GM23338 (cell line): ENCODE results near the gene GNG7. TPM values are rescaled to one million over a fixed set of nuclear protein-coding genes. Genes with fewer than 3 reads are reported as not detected.

ENCODE experiments used
- ATAC-seq: fragments of 200-7000 bp; cut with Tn5 transposase; 3 replicates; pipeline ENCODE4 v1.9.1; 2020
- DNase-seq: peaks from one replicate; pipeline ENCODE4 v3.0.0-alpha.2; 2015; ENCODE audit warnings: low spot score
- H2AFZ ChIP-seq: fragments of 200-600 bp; sonication (generic); 2 replicates; pipeline ENCODE4 v1.8.0; 2016; ENCODE audit warnings: antibody characterized with exemption, mild to moderate bottlenecking, moderate library complexity
- H3F3A ChIP-seq: fragments of 200-600 bp; sonication (generic); replicated peaks from 2 replicates; pipeline ENCODE4 v1.8.0; 2017; ENCODE audit warnings: antibody characterized with exemption, mixed run types, low read depth
- H3K27ac ChIP-seq: fragments of 200-600 bp; sonication (generic); 2 replicates; pipeline ENCODE4 v1.6.1; 2016; ENCODE audit warnings: low read depth
- H3K27me3 ChIP-seq: fragments of 200-600 bp; sonication (generic); 2 replicates; pipeline ENCODE4 v1.8.0; 2016; ENCODE audit warnings: mild to moderate bottlenecking, mixed run types, moderate library complexity; ENCODE audit not compliant: insufficient read depth
- H3K36me3 ChIP-seq: fragments of 200-600 bp; sonication (generic); 2 replicates; pipeline ENCODE4 v1.8.0; 2016; ENCODE audit warnings: mild to moderate bottlenecking; ENCODE audit not compliant: insufficient read depth
- H3K4me1 ChIP-seq: fragments of 200-600 bp; sonication (generic); 2 replicates; pipeline ENCODE4 v1.8.0; 2016; ENCODE audit warnings: mild to moderate bottlenecking, moderate library complexity; ENCODE audit not compliant: insufficient read depth
- H3K4me2 ChIP-seq: fragments of 200-600 bp; sonication (generic); 2 replicates; pipeline ENCODE4 v1.7.1; 2017; ENCODE audit warnings: mixed run types
- H3K4me3 ChIP-seq: fragments of 200-600 bp; sonication (generic); 2 replicates; pipeline ENCODE4 v1.6.1; 2016; ENCODE audit warnings: mixed run types
- H3K79me2 ChIP-seq: fragments of 200-600 bp; sonication (generic); replicated peaks from 2 replicates; pipeline ENCODE4 v1.8.0; 2017; ENCODE audit warnings: mild to moderate bottlenecking; ENCODE audit not compliant: insufficient read depth
- H3K9me2 ChIP-seq: fragments of 200-600 bp; sonication (generic); 2 replicates; pipeline ENCODE4 v1.8.0; 2017; ENCODE audit not compliant: insufficient read depth
- H4K20me1 ChIP-seq: fragments of 200-600 bp; sonication (generic); replicated peaks from 2 replicates; pipeline ENCODE4 v1.8.0; 2017; ENCODE audit warnings: mild to moderate bottlenecking; ENCODE audit not compliant: insufficient read depth
- H3K27ac Mint-ChIP-seq: 2 replicates; pipeline ENCODE4 v1.8.0; 2020; ENCODE audit warnings: inconsistent platforms, mild to moderate bottlenecking, moderate library complexity, mixed read lengths
- H3K27me3 Mint-ChIP-seq: 3 replicates; pipeline ENCODE4 v1.8.0; 2022; ENCODE audit warnings: low read depth, mild to moderate bottlenecking, moderate library complexity, mixed read lengths, inconsistent platforms; ENCODE audit not compliant: insufficient read depth, poor library complexity
- H3K36me3 Mint-ChIP-seq: 3 replicates; pipeline ENCODE4 v1.8.0; 2021; ENCODE audit warnings: low read depth, mild to moderate bottlenecking, inconsistent platforms, moderate library complexity, mixed read lengths
- H3K4me1 Mint-ChIP-seq: 3 replicates; pipeline ENCODE4 v1.8.0; 2020; ENCODE audit warnings: mild to moderate bottlenecking, inconsistent platforms, mixed read lengths
- H3K4me3 Mint-ChIP-seq: 3 replicates; pipeline ENCODE4 v1.8.0; 2021; ENCODE audit warnings: moderate library complexity, mild to moderate bottlenecking, inconsistent platforms, mixed read lengths
- H3K9me3 Mint-ChIP-seq: 3 replicates; pipeline ENCODE4 v1.8.0; 2020; ENCODE audit warnings: moderate library complexity, mild to moderate bottlenecking, inconsistent platforms, mixed read lengths
- CREB1 ChIP-seq: fragments of 250-450 bp; sonication (Bioruptor Pico); IDR thresholded peaks from 2 replicates; pipeline ENCODE4 v1.5.0; 2020; ENCODE audit warnings: low read depth, mild to moderate bottlenecking, moderate library complexity
- CTCF ChIP-seq, 2 experiments: fragments of 200-600 bp in 1 of 2; sonication (generic) in 1 of 2; conservative IDR thresholded peaks; 2 replicates each; pipeline versions ENCODE4 v1.5.1 to v1.6.1; 2016 to 2017; ENCODE audit warnings: antibody characterized with exemption in 2 of 2, low read depth in 2 of 2, mild to moderate bottlenecking in 2 of 2, moderate library complexity in 1 of 2
- ETS1 ChIP-seq: IDR thresholded peaks from 2 replicates; pipeline ENCODE4 v1.6.1; 2016; ENCODE audit warnings: antibody characterized with exemption
- EZH2 ChIP-seq: fragments of 200-600 bp; sonication (generic); IDR thresholded peaks from one replicate; pipeline ENCODE4 v1.8.0; 2017; ENCODE audit warnings: antibody characterized with exemption, mild to moderate bottlenecking, low read depth; ENCODE audit not compliant: unreplicated experiment
- EZH2phosphoT487 ChIP-seq: fragments of 200-600 bp; sonication (generic); IDR thresholded peaks from one replicate; pipeline ENCODE4 v1.8.1; 2018; ENCODE audit warnings: antibody characterized with exemption; ENCODE audit not compliant: unreplicated experiment
- JUNB ChIP-seq: IDR thresholded peaks from one replicate; pipeline ENCODE4 v1.6.1; 2016; ENCODE audit warnings: antibody characterized with exemption; ENCODE audit not compliant: unreplicated experiment
- NANOG ChIP-seq: IDR thresholded peaks from 2 replicates; pipeline ENCODE4 v1.6.1; 2016; ENCODE audit warnings: antibody characterized with exemption, borderline replicate concordance
- POLR2AphosphoS5 ChIP-seq: IDR thresholded peaks from 2 replicates; pipeline ENCODE4 v1.6.1; 2016; ENCODE audit warnings: antibody characterized with exemption, low read depth
- REST ChIP-seq: IDR thresholded peaks from one replicate; pipeline ENCODE4 v1.6.1; 2018; ENCODE audit warnings: antibody characterized with exemption; ENCODE audit not compliant: unreplicated experiment
- STAT1 ChIP-seq: IDR thresholded peaks from one replicate; pipeline ENCODE4 v1.6.1; 2016; ENCODE audit warnings: antibody characterized with exemption; ENCODE audit not compliant: unreplicated experiment
- ZNF114 ChIP-seq: fragments of 250-450 bp; sonication (Bioruptor Pico); IDR thresholded peaks from 2 replicates; pipeline ENCODE4 v1.5.0; 2020; ENCODE audit warnings: mild to moderate bottlenecking, moderate library complexity
- ZNF331 ChIP-seq: fragments of 250-450 bp; sonication (Bioruptor Pico); IDR thresholded peaks from 2 replicates; pipeline ENCODE4 v1.5.0; 2020; ENCODE audit warnings: low read depth, mild to moderate bottlenecking, moderate library complexity
- ZNF462 ChIP-seq: fragments of 250-450 bp; sonication (Bioruptor Pico); IDR thresholded peaks from 2 replicates; pipeline ENCODE4 v1.5.0; 2020; ENCODE audit warnings: mild to moderate bottlenecking, moderate library complexity
- polyA plus RNA-seq: library from polyadenylated mRNA; unstranded; fragments of >200 nt; fragmentation: Nextera tagmentation; extraction: Ambion mirVana; gene quantifications from 2 replicates; pipeline ENCODE4 v1.2.1, GENCODE V29; 2016
- total RNA-seq: library from RNA; depleted of rRNA; stranded (reverse); fragments of >200 nt; shearing (Covaris generic); gene quantifications from 2 replicates; pipeline ENCODE4 v1.2.3, GENCODE V29; 2014

The GNG7 gene
- total and polyA plus RNA-seq, 2 experiments from 2014 or later = 5.1 to 5.4 TPM

- Histone ChIP-seq H3K36me3 (no peaks in the 10 kb centered on the region), H3K27me3 (no peaks in the 10 kb centered on the region), H4K20me1 (no peaks in the 10 kb centered on the region), H3K79me2 (no peaks in the 10 kb centered on the region), H3K9me2 (no peaks in the 10 kb centered on the region), H3K27ac (no peak overlapping the region), H3F3A (0 out of 2 replicates have a peak, but pooled peaks cover 3% of the 10 kb centered on the region), H3K4me3 (no peak overlapping the region), H3K4me1 (no peaks in the 10 kb centered on the region), H2AFZ (no peak overlapping the region), H3K4me2 (no peak overlapping the region)
- Mint-ChIP-seq H3K27ac (no peak overlapping the region), H3K4me1 (peaks cover 9% of the 10 kb centered on the region), H3K9me3 (no peaks in the 10 kb centered on the region), H3K27me3 (peaks cover 13% of the 10 kb centered on the region), H3K36me3 (no peaks in the 10 kb centered on the region), H3K4me3 (no peak overlapping the region)
- no peak for DNase-seq
- TF ChIP-seq POLR2AphosphoS5 = no peak
- TF ChIP-seq ETS1 = no peak
- TF ChIP-seq EZH2 = no peak
- no peak for TF ChIP-seq JUNB
- TF ChIP-seq CTCF (conservative IDR thresholded peaks at IDR 0.05; ENCODE audit: low read depth in 2 of 2) = no peak
- no peak for TF ChIP-seq ZNF331
- TF ChIP-seq STAT1 = no peak
- no peak for TF ChIP-seq ZNF114 (CRISPR knock-in tag)
- no peak for TF ChIP-seq EZH2phosphoT487
- no peak for TF ChIP-seq NANOG
- TF ChIP-seq REST = no peak
- no peak for TF ChIP-seq CREB1 (CRISPR knock-in tag)
- no peak for TF ChIP-seq ZNF462 (CRISPR knock-in tag)
- ATAC-seq = no peak
These were observed 141.3 kb downstream of the GNG7 start for GRCh38 chr19:2561221-2561620.
